Measurements from ENCODE around the gene PLXNB2. TPM values are rescaled to one million over a fixed set of nuclear protein-coding genes. Genes with fewer than 3 reads are reported as not detected.
A peak's percentile ranks its signal among the peaks of the same experiment; 100 is the strongest.
"Not testable (repeated sequence)": the region's sequence is repeated elsewhere in the genome, so short reads cannot be mapped to it uniquely, and the experiment has no call there.

The PLXNB2 gene
- total and polyA plus RNA-seq, 2 of the 4 experiments (the other 2 are of a cell fraction): 73.1 to 202 TPM

GRCh38 chr22:50274311-50274710 lies 33.1 kb downstream of the PLXNB2 start:
- no peak overlapping the region for H4K5ac ChIP-seq (ENCODE audit: low read depth, low read length)
- peak overlapping the region; percentile 7 for H2AK9ac ChIP-seq (replicated peaks; ENCODE audit: low read depth, low read length, poor library complexity)
- no peak overlapping the region for H2AFZ ChIP-seq (replicated peaks; ENCODE audit: low read length, poor library complexity)
- no peak overlapping the region for H2BK20ac ChIP-seq (ENCODE audit: low read depth, low read length)
- no peaks in the 10 kb centered on the region for H3K9me3 ChIP-seq (ENCODE audit: control insufficient read depth, insufficient read depth, low read length)
- POLR2A ChIA-PET (ENCODE audit: unreplicated experiment): no interaction called here
- intact Hi-C loops (cut with micrococcal nuclease): loop anchor here (5.0 kb wide), 1 partner anchor 33 kb away; the partner anchor contains the start of gene PLXNB2
- H3K9me1 ChIP-seq (ENCODE audit: insufficient read depth, low read length): no peaks in the 10 kb centered on the region
- no peak overlapping the region for H2BK120ac ChIP-seq (ENCODE audit: low read depth, low read length)
- no peak overlapping the region for H2BK15ac ChIP-seq (ENCODE audit: low read depth, low read length)
- H3K18ac ChIP-seq (ENCODE audit: low read depth, low read length): no peak overlapping the region
- no peak overlapping the region for H4K8ac ChIP-seq (ENCODE audit: low read depth in 2 of 2, low read length in 2 of 2)
- H2BK5ac ChIP-seq (ENCODE audit: low read depth, low read length, poor library complexity, severe bottlenecking): no peak overlapping the region
- BruUV-seq (replicated peaks): no TSS peak
- dilution Hi-C loops (cut with HindIII; ENCODE audit: low sequenced_read_pairs, unreplicated experiment): no loop called here
- 75% methylated on average over 2 of the region's 7 CpGs; no CpG with 5 or more reads in 1 of the 2 experiments for WGBS, 2 experiments (ENCODE audit: extremely low coverage in 2 of 2, insufficient read length in 1 of 2)
- H2AK5ac ChIP-seq (ENCODE audit: low read depth, low read length): no peak overlapping the region
- CTCF ChIA-PET: no interaction called here
- ATAC-seq (ENCODE audit: low read depth) (no peak), DNase-seq (peak; percentile 54)
- H4K91ac ChIP-seq (ENCODE audit: insufficient read depth, low read depth, low read length): no peak overlapping the region
- no peak overlapping the region for H3K56ac ChIP-seq (ENCODE audit: extremely low read depth, insufficient read depth, low read length)
- in situ Hi-C loops (cut with MboI; ENCODE audit: low sequenced_read_pairs): loop anchor here (10.0 kb wide), 1 partner anchor 50 kb away; the partner anchor contains the start of gene DENND6B
- no peak overlapping the region for H3K4me3 ChIP-seq (ENCODE audit: insufficient read depth, low read depth, low read length)
- H3K36me3 ChIP-seq (ENCODE audit: control insufficient read depth, insufficient read depth, low read length): peaks cover 51% of the 10 kb centered on the region
- H4K20me1 ChIP-seq (ENCODE audit: insufficient read depth, low read length): peaks cover 47% of the 10 kb centered on the region
- H3K27me3 ChIP-seq (ENCODE audit: control insufficient read depth, insufficient read depth, low read length): no peaks in the 10 kb centered on the region
- no peak overlapping the region for H3K9ac ChIP-seq (ENCODE audit: low read depth, low read length)
- peaks cover 11% of the 10 kb centered on the region for H3K4me1 ChIP-seq (ENCODE audit: control insufficient read depth, insufficient read depth, low read length)
- no peak overlapping the region for H3K23ac ChIP-seq (ENCODE audit: low read depth, low read length)
- TF ChIP-seq CTCF (conservative IDR thresholded peaks at IDR 0.05; ENCODE audit: low read depth, low read length) (peak; percentile 36; the same call in 1 of the 2 replicates), MXI1 (IDR thresholded peaks at IDR 0.05; ENCODE audit: borderline replicate concordance, low read depth, low read length) (no peak)
- H3K27ac ChIP-seq (ENCODE audit: insufficient read depth, low read length): no peak overlapping the region
- H3K4me2 ChIP-seq (ENCODE audit: low read depth, low read length): no peak overlapping the region
- no peak overlapping the region for H3K14ac ChIP-seq (replicated peaks; ENCODE audit: low read depth, low read length)
- H3K4ac ChIP-seq (ENCODE audit: low read depth, low read length): no peak overlapping the region
- H3K79me1 ChIP-seq (ENCODE audit: low read depth in 1 of 2, low read length in 2 of 2): peaks cover 0 to 16% of the 10 kb centered on the region in 2 experiments; a peak in 1 of 4 replicates

- H3K27me3 ChIP-seq (ENCODE audit: control insufficient read depth, insufficient read depth, low read length); DNase-seq; H3K56ac ChIP-seq (ENCODE audit: extremely low read depth, insufficient read depth, low read length); ATAC-seq (ENCODE audit: low read depth); H4K91ac ChIP-seq (ENCODE audit: insufficient read depth, low read depth, low read length); BruUV-seq (replicated peaks); H3K9me3 ChIP-seq (ENCODE audit: control insufficient read depth, insufficient read depth, low read length); H3K23ac ChIP-seq (ENCODE audit: low read depth, low read length); H3K4me2 ChIP-seq (ENCODE audit: low read depth, low read length); H4K8ac ChIP-seq (ENCODE audit: low read depth in 2 of 2, low read length in 2 of 2); H3K4ac ChIP-seq (ENCODE audit: low read depth, low read length); dilution Hi-C loops (cut with HindIII; ENCODE audit: low sequenced_read_pairs, unreplicated experiment); H3K14ac ChIP-seq (replicated peaks; ENCODE audit: low read depth, low read length); H3K9me1 ChIP-seq (ENCODE audit: insufficient read depth, low read length); H2AFZ ChIP-seq (replicated peaks; ENCODE audit: low read length, poor library complexity); H2AK5ac ChIP-seq (ENCODE audit: low read depth, low read length); H2BK15ac ChIP-seq (ENCODE audit: low read depth, low read length); H4K5ac ChIP-seq (ENCODE audit: low read depth, low read length); H2BK120ac ChIP-seq (ENCODE audit: low read depth, low read length); H2BK5ac ChIP-seq (ENCODE audit: low read depth, low read length, poor library complexity, severe bottlenecking); H3K4me3 ChIP-seq (ENCODE audit: insufficient read depth, low read depth, low read length); H3K18ac ChIP-seq (ENCODE audit: low read depth, low read length); H2AK9ac ChIP-seq (replicated peaks; ENCODE audit: low read depth, low read length, poor library complexity); CTCF ChIA-PET; H3K9ac ChIP-seq (ENCODE audit: low read depth, low read length); H3K27ac ChIP-seq (ENCODE audit: insufficient read depth, low read length); POLR2A ChIA-PET (ENCODE audit: unreplicated experiment); H2BK20ac ChIP-seq (ENCODE audit: low read depth, low read length): not testable (repeated sequence)
- Histone ChIP-seq H4K20me1 (ENCODE audit: insufficient read depth, low read length) (peaks cover 43% of the 10 kb centered on the region), H3K79me1 (ENCODE audit: low read depth in 1 of 2, low read length in 2 of 2) (peaks cover 0 to 16% of the 10 kb centered on the region in 2 experiments; a peak in 1 of 4 replicates), H3K4me1 (ENCODE audit: control insufficient read depth, insufficient read depth, low read length) (peaks cover 11% of the 10 kb centered on the region), H3K36me3 (ENCODE audit: control insufficient read depth, insufficient read depth, low read length) (peaks cover 46% of the 10 kb centered on the region)
- WGBS, 2 experiments (ENCODE audit: extremely low coverage in 2 of 2, insufficient read length in 1 of 2): 88% methylated on average over 4 of the region's 10 CpGs; no CpG with 5 or more reads in 1 of the 2 experiments
- in situ Hi-C loops (cut with MboI; ENCODE audit: low sequenced_read_pairs) (loop anchor here (10.0 kb wide), 1 partner anchor 51 kb away; the partner anchor contains the start of gene DENND6B), intact Hi-C loops (cut with micrococcal nuclease) (loop anchor here (5.0 kb wide), 1 partner anchor 34 kb away; the partner anchor contains the start of gene PLXNB2)
Measured at GRCh38 chr22:50273781-50274180, 33.7 kb downstream of the PLXNB2 start.
